Activated naive CD4-positive, alpha-beta T cell treated with anti-CD3 and anti-CD28 coated beads, Interleukin-2, amount 10 ng/mL, durations not matched to agents 7 days and 5 days (primary cell): ENCODE data around the gene DOK5.

Experiments used
- CTCF ChIA-PET: fragments of 350-600 bp; sonication (Branson Sonifier 250); formaldehyde crosslinking; loops from one replicate; lab custom pipeline; 2021; ENCODE audit warnings: antibody characterized with exemption; lab: Charles Lee
- DNase-seq: peaks from one replicate; pipeline ENCODE4 v3.0.0-alpha.2; 2020
- H3K27ac Mint-ChIP-seq: one replicate; pipeline ENCODE4 v1.8.0; 2021; ENCODE audit warnings: mild to moderate bottlenecking, moderate library complexity, mixed read lengths
- H3K27me3 Mint-ChIP-seq: one replicate; pipeline ENCODE4 v1.8.0; 2021; ENCODE audit warnings: mild to moderate bottlenecking, mixed read lengths
- H3K36me3 Mint-ChIP-seq: one replicate; pipeline ENCODE4 v1.8.0; 2021; ENCODE audit warnings: mixed read lengths
- H3K4me1 Mint-ChIP-seq: one replicate; pipeline ENCODE4 v1.8.0; 2021; ENCODE audit warnings: mixed read lengths
- H3K4me3 Mint-ChIP-seq: one replicate; pipeline ENCODE4 v1.8.0; 2021; ENCODE audit warnings: mild to moderate bottlenecking, moderate library complexity, mixed read lengths
- H3K9me3 Mint-ChIP-seq: one replicate; pipeline ENCODE4 v1.8.0; 2021; ENCODE audit warnings: mixed read lengths

DOK5 gene

DNA sequence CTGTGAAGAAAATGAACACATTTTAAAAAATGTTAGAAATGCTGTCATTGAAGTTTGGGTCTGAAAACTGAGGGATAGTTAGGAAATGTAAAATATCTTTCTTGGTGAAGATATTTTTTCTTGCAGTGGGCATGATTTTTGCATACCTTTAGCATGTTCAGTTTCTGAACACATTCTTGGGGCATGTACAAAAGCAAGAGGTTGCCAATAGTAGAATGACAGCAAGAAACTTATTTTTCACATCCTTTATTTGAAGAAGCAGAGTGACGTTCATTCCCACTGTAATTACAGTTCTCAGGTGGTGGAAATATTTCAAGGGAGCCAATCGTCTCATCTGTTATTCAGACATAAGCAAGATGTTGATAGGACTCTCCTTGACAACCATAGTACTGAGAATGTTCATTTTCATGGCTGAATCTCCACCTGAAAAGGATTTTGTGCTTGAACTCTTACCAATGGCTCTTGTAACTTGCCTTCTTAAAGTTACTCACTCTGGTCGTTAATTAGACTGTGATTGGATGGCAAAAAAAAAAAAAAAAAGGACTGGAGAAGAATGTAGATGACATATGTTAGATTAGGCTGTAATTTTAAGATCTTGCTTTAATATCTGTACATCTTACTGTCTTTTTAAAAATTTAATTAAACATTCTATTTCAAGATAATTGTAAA, 74.4 kb downstream of the DOK5 start:
- Mint-ChIP-seq H3K36me3 (no peaks in the 10 kb centered on the region), H3K9me3 (no peaks in the 10 kb centered on the region), H3K4me3 (no peak overlapping the region), H3K27me3 (no peaks in the 10 kb centered on the region), H3K27ac (no peak overlapping the region), H3K4me1 (no peaks in the 10 kb centered on the region)
- DNase-seq = no peak
- CTCF ChIA-PET = no interaction called here

DNA sequence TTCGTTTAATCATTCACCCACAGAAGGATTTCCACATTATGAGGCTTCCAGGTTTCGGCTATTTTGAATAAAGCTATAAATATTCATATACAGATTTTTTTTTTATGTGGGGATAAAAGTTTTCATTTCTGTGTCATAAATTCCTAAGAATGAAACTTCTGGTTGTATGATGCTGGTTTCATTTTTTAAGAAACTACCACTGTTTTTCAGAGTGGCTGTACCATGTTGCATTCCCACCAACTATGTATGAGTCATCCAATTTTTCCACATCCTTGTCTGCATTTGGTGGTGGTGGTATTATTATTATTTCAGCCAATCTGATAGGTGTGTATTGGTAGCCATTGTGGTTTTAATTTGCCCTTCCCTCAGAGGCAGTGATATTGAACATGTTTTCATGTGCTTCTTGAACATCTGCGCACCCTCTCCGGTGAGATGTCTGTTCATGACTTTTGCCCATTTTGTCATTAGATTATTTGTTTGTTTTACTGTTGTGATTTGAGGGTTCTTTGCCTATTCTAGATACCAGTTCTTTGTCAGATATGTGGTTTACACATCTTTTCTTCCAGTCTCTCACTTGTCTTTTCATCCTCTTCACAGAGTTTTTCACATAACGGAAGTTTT, 75.5 kb downstream of the DOK5 start:
- Mint-ChIP-seq H3K27me3 (no peaks in the 10 kb centered on the region), H3K36me3 (no peaks in the 10 kb centered on the region), H3K27ac (no peak overlapping the region), H3K4me3 (no peak overlapping the region), H3K4me1 (no peaks in the 10 kb centered on the region), H3K9me3 (no peaks in the 10 kb centered on the region)
- CTCF ChIA-PET = no interaction called here
- no peak for DNase-seq

DNA sequence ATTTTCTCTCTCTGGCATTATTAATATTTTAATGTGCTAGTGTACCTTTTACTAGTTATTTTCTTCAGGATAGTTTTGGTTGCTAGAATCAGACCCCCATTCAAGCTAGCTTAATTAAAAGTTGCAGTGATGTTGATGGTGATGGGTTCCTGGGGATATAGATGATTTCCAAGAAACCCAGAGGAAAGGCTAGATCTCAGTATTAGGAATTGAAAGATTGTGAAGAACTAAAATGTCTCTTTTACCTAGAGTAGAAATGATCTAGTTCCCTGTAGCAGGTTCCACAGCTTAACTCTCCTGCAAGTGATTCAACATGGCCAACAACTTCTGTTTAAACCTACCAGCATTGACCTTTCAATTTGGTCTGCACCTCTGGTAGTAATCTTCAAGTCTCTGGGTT, 78.6 kb downstream of the DOK5 start:
- H3K27ac Mint-ChIP-seq = no peak overlapping the region
- no peak for DNase-seq
- H3K9me3 Mint-ChIP-seq = no peaks in the 10 kb centered on the region
- H3K27me3 Mint-ChIP-seq = no peaks in the 10 kb centered on the region
- H3K36me3 Mint-ChIP-seq = no peaks in the 10 kb centered on the region
- CTCF ChIA-PET = no interaction called here
- H3K4me3 Mint-ChIP-seq = no peak overlapping the region
- H3K4me1 Mint-ChIP-seq = no peaks in the 10 kb centered on the region

DNA sequence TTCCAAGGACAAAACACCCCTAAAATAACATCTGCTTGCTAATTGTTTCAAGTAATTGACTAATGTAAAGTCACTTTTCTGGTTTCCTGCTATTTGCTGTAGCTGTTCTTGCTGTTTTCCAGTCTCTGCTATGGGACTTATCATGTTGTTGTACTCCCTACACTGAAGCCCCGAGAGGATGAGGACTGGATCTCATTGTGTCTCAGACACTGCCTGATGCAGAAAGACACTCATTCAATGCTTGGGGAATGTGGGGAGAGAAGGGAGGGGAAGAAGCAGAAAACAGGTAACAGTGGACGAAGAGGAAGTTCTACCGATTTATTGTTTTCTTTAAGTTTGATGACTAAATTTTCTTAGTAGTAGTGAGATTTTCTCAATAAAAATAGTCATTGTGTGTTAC, 79.8 kb downstream of the DOK5 start:
- no peak for DNase-seq
- no peak overlapping the region for H3K27ac Mint-ChIP-seq
- CTCF ChIA-PET = no interaction called here
- no peaks in the 10 kb centered on the region for H3K27me3 Mint-ChIP-seq
- H3K4me1 Mint-ChIP-seq = no peaks in the 10 kb centered on the region
- H3K36me3 Mint-ChIP-seq = no peaks in the 10 kb centered on the region
- no peak overlapping the region for H3K4me3 Mint-ChIP-seq
- no peaks in the 10 kb centered on the region for H3K9me3 Mint-ChIP-seq

DNA sequence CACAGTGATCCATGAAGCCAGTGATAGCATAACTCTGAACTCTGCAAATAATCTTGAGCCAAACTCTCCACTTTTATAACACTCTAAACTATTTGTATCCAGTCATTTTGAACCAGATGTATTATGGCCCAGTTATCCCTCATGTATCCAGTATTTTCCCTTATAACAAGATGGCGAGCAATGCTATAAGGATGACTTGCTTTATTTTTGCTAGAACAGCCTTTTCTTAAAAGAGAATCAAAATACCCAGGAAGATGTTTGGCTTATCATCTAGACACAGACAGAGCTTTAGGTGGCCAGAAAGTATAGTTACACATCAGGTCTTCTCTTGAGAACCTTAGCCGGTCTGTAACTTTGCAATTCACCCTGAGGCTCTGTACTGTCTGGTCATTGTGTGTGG, 81.0 kb downstream of the DOK5 start:
- Mint-ChIP-seq H3K36me3 (no peaks in the 10 kb centered on the region), H3K27me3 (no peaks in the 10 kb centered on the region), H3K9me3 (no peaks in the 10 kb centered on the region), H3K4me1 (no peaks in the 10 kb centered on the region), H3K27ac (no peak overlapping the region), H3K4me3 (no peak overlapping the region)
- no peak for DNase-seq
- CTCF ChIA-PET = no interaction called here

DNA sequence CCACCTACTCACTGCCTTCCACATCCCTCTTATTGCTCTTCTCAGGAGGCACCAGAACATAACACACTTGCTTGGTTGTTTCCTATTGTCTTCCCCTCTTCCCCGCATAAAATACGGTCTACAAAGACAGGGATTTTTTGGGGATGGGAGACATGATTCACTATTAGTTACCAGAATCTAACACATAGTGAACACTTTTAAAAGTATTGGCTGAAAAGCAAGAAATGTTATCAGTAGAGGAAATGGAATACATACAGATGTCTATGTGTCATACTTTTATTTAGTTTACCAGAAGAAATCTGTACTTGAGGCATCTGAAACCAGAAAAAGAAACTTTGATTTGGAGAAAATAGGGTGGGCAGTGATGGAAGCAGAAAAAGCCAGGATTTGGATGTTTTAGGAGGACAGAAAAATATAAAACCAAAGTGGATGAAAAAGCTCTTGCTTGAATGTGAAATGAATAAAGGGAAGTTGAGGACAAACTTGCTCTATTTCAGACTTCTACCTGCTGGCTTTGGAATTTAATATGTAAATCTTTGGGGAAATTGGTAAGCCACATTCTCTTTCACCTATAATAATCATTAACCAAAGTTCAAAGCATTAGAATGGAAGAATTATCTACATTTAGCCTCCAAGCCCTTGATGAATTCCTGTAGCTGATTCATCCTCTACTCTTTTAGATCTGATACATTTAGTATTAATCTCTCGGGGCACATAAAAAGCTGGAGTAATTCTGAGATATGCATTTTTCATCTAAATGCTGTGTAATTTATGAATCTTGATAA, 82.6 kb downstream of the DOK5 start:
- no peaks in the 10 kb centered on the region for H3K36me3 Mint-ChIP-seq
- H3K27ac Mint-ChIP-seq = no peak overlapping the region
- H3K4me1 Mint-ChIP-seq = no peaks in the 10 kb centered on the region
- CTCF ChIA-PET = no interaction called here
- H3K4me3 Mint-ChIP-seq = no peak overlapping the region
- DNase-seq = no peak
- no peaks in the 10 kb centered on the region for H3K9me3 Mint-ChIP-seq
- no peaks in the 10 kb centered on the region for H3K27me3 Mint-ChIP-seq

DNA sequence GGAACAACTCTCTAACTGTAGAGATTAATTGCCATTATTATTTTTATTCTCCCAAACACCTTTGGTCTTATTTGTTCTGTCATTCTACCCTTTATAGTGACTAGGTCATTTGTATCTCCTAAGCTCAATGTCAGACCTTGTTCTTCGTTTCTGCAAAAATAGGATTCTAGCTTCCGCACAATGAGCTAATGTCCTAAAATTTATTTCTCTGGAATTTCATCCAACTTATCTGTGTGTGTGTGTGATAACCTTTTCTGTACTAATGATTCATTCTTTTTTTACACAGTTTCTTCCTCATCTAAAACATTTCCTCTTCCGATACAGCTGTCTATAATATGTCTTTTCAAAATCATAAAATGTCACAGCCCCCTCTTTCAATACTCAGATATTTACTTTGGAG, 84.5 kb downstream of the DOK5 start:
- CTCF ChIA-PET = no interaction called here
- Mint-ChIP-seq H3K4me1 (no peaks in the 10 kb centered on the region), H3K9me3 (no peaks in the 10 kb centered on the region), H3K4me3 (no peak overlapping the region), H3K36me3 (no peaks in the 10 kb centered on the region), H3K27me3 (no peaks in the 10 kb centered on the region), H3K27ac (no peak overlapping the region)
- no peak for DNase-seq

DNA sequence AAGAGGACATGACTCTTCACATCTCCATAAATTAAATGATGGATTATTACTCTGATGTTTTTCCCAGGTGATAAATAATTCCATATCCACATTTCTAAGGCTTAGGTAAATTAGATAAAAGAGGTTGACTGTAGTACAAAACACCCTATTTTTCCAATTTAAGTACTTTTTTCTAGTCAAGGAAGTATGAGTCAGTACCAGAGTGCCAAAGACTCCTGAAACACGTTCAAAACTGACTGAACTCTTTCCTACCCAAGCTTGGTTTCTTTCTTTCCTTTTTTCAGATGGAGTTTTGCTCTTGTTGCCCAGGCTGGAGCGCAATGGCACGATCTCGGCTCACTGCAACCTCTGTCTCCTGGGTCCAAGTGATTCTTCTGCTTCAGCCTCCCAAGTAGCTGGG, 85.0 kb downstream of the DOK5 start:
- DNase-seq = no peak

DNA sequence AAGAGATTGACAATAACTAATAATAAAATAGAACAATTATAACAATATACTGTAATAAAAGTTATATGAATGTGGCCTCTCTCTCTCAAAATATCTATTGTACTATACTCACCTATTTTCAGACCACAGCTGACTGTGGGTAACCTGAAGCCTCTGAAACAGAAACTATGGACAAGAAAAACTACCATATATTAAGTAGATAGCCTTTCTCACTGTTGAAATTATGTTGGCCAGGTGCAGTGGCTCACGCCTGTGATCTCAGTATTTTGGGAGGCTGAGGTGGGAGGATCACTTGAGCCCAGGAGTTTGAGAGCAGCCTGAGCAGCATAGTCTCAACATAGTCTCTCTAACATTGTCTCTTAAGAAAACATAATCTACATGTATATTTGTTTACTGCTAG, 89.9 kb downstream of the DOK5 start:
- no peak overlapping the region for H3K27ac Mint-ChIP-seq
- no peak overlapping the region for H3K4me3 Mint-ChIP-seq
- no peaks in the 10 kb centered on the region for H3K36me3 Mint-ChIP-seq
- H3K9me3 Mint-ChIP-seq = no peaks in the 10 kb centered on the region
- DNase-seq = no peak
- no peaks in the 10 kb centered on the region for H3K4me1 Mint-ChIP-seq
- CTCF ChIA-PET = no interaction called here
- H3K27me3 Mint-ChIP-seq = no peaks in the 10 kb centered on the region

More for the DNA sequence above, 85.0 kb downstream of the DOK5 start:
- Mint-ChIP-seq H3K27ac (no peak overlapping the region), H3K27me3 (no peaks in the 10 kb centered on the region), H3K4me3 (no peak overlapping the region), H3K36me3 (no peaks in the 10 kb centered on the region), H3K4me1 (no peaks in the 10 kb centered on the region), H3K9me3 (no peaks in the 10 kb centered on the region)
- CTCF ChIA-PET = no interaction called here

DNA sequence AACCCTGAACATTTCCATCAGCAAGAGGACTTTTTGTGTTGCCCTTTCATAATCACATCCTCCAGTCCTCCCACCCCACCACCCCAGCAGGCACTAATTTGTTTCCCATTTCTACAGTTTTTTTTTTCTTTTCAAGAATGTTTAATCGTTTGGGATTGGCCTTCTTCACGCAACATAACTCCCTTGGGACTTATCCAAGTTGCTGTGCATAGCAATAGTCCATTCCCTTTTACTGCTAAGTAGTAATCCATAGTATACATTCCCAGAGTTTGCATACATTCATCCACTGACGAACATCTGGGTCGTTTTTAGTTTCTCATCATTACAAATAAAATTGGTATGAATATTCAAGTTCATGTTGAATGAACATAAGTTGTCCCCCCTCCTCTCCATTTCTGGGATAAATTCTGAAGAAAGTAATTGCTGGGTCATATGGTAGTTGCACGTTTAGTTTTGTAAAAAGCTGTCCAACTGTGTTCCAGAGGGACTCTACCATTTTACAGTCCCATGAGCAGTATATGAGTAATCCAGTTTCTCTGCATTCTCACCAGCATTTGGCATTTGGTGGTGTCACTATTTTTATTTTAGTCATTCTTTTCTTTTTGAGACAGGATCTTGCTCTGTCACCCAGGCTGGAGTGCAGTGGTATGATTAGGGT, 90.8 kb downstream of the DOK5 start:
- no peaks in the 10 kb centered on the region for H3K9me3 Mint-ChIP-seq
- H3K27ac Mint-ChIP-seq = no peak overlapping the region
- CTCF ChIA-PET = no interaction called here
- H3K27me3 Mint-ChIP-seq = no peaks in the 10 kb centered on the region
- no peaks in the 10 kb centered on the region for H3K36me3 Mint-ChIP-seq
- no peak overlapping the region for H3K4me3 Mint-ChIP-seq
- H3K4me1 Mint-ChIP-seq = no peaks in the 10 kb centered on the region
- DNase-seq = no peak

DNA sequence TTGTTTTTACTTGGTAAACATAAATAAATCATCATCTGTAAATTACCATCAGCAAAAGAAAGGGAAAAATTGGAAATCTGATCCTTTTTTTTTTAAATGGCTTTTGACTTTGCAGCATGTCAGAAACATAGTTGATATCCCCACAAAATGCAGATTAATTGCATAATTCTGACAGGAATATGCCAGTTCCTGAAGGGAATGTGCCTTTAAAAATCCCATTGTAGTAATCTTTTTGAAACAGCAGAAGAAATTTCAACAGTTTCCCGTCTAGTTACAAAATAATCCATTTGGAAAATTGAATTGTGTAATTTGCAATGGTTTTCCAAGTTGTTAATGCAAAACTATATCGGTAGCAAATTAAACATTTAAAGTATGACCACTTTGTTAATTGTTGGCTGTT, 95.2 kb downstream of the DOK5 start:
- Mint-ChIP-seq H3K4me1 (no peaks in the 10 kb centered on the region), H3K36me3 (no peaks in the 10 kb centered on the region), H3K9me3 (no peaks in the 10 kb centered on the region), H3K27me3 (no peaks in the 10 kb centered on the region), H3K27ac (no peak overlapping the region), H3K4me3 (no peak overlapping the region)
- no peak for DNase-seq
- CTCF ChIA-PET = no interaction called here

DNA sequence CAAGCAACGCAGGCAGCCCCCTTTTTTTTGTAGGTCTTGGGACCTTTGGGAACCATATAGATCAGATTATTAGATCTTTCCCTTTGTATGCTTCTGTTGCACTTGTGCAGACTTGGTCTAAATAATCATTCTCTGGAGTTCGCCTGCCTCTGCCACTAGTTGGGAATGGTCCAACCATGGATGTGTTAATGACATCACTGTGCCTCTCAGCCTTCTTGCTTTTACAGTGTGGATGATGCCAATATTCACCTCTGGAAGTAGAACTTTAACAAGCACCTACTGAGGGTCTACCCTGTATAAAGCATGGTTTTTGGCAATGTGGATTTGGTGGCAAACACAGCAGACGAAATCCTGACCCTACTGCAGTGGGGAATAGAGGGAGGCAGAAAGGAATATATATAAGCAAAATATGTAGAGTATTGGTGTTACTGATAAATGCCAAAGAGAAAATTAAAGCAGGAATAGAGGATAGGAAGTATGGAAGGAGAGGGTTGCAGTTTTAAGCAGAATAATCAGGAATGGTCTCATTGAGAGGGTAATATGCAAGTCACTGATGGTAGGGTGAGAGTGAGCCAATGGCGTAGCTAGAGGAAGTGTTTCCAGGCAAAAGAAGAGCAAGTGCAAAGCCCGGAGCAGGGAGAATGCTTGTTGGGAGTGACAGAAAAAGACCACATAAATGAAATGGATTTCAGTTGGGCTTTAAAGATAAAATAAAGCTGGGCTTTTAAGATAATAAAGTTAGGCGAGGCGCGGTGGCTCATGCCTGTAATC, 97.5 kb downstream of the DOK5 start:
- Mint-ChIP-seq H3K4me1 (no peaks in the 10 kb centered on the region), H3K27me3 (peaks cover 4% of the 10 kb centered on the region), H3K4me3 (no peak overlapping the region), H3K9me3 (no peaks in the 10 kb centered on the region), H3K36me3 (no peaks in the 10 kb centered on the region), H3K27ac (no peak overlapping the region)
- no peak for DNase-seq
- CTCF ChIA-PET = no interaction called here

DNA sequence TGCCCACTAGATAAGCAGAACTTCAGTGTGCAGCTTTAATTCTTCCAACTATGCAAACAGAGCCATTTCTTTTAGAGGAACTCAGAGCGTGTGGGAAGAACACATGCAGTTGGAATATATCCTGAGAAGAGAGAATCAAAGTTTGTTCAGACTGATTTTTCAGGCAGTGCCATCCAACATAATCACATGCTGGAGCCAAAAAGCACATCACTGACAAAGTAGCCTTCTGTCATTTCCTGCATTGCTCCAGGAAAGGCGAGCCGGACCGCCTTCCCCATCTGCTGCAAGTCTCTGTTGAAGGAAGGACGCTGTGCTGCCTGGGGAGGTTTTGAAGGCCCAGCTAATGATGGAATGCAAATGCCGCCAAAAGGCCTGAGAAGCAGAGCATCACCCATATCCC, 98.4 kb downstream of the DOK5 start:
- DNase-seq = no peak
- CTCF ChIA-PET = no interaction called here
- Mint-ChIP-seq H3K36me3 (no peaks in the 10 kb centered on the region), H3K4me3 (no peak overlapping the region), H3K4me1 (no peaks in the 10 kb centered on the region), H3K27ac (no peak overlapping the region), H3K9me3 (no peaks in the 10 kb centered on the region), H3K27me3 (peaks cover 4% of the 10 kb centered on the region)

DNA sequence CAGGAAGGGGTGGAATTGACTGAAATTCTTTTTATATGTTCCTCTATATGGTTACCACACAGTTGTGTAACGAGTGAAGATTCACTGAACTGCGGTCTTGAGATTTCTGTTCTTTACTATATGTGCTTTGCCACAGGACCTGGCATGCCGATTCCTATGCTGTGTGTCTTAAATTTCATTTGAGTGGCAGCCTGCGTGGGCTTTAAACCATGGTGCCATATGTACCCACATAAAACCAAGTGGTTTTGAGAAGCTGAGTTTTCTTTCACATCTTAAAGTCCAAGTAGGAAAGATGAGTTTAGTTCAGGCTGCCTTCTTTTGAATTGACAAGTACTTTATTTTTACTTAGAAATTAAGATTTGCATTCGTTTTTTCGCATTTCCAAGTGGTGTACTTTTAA, 101.1 kb downstream of the DOK5 start:
- Mint-ChIP-seq H3K27ac (no peak overlapping the region), H3K27me3 (peaks cover 4% of the 10 kb centered on the region), H3K4me3 (no peak overlapping the region), H3K9me3 (no peaks in the 10 kb centered on the region), H3K4me1 (no peaks in the 10 kb centered on the region), H3K36me3 (no peaks in the 10 kb centered on the region)
- DNase-seq = no peak
- CTCF ChIA-PET = no interaction called here
